ENCODE results near the gene KCNAB2. TPM values are rescaled to one million over a fixed set of nuclear protein-coding genes. Genes with fewer than 3 reads are reported as not detected.

The KCNAB2 gene
- total RNA-seq, 1 experiment from 2014 or later: 11.0 TPM

GRCh38 chr1:6068932-6069331 is 23.2 kb downstream of the KCNAB2 start:
- H3K9me3 ChIP-seq: no peaks in the 10 kb centered on the region
- POLR2A ChIA-PET: no interaction called here
- no peak for DNase-seq
- BruUV-seq (replicated peaks): no TSS peak
- no peak overlapping the region for H3K27ac Mint-ChIP-seq (ENCODE audit: unreplicated experiment)
- TF ChIP-seq, protein P1, sequence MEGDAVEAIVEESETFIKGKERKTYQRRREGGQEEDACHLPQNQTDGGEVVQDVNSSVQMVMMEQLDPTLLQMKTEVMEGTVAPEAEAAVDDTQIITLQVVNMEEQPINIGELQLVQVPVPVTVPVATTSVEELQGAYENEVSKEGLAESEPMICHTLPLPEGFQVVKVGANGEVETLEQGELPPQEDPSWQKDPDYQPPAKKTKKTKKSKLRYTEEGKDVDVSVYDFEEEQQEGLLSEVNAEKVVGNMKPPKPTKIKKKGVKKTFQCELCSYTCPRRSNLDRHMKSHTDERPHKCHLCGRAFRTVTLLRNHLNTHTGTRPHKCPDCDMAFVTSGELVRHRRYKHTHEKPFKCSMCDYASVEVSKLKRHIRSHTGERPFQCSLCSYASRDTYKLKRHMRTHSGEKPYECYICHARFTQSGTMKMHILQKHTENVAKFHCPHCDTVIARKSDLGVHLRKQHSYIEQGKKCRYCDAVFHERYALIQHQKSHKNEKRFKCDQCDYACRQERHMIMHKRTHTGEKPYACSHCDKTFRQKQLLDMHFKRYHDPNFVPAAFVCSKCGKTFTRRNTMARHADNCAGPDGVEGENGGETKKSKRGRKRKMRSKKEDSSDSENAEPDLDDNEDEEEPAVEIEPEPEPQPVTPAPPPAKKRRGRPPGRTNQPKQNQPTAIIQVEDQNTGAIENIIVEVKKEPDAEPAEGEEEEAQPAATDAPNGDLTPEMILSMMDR (IDR thresholded peaks at IDR 0.05; ENCODE audit: insufficient read depth in 1 of 2, low read depth in 1 of 2, low read length in 1 of 2, severe bottlenecking in 1 of 2, unreplicated experiment in 1 of 2): no peak
- intact Hi-C loops (cut with micrococcal nuclease; ENCODE audit: unreplicated experiment): no loop called here
- H3K36me3 Mint-ChIP-seq (ENCODE audit: insufficient read depth, unreplicated experiment): no peaks in the 10 kb centered on the region
- H3K27me3 Mint-ChIP-seq (ENCODE audit: insufficient read depth, unreplicated experiment): no peaks in the 10 kb centered on the region
- no peaks in the 10 kb centered on the region for H3K4me1 ChIP-seq
- H3K36me3 ChIP-seq (ENCODE audit: control insufficient read depth, insufficient read depth, low read length): no peaks in the 10 kb centered on the region
- no peaks in the 10 kb centered on the region for H3K27me3 ChIP-seq (replicated peaks; ENCODE audit: control insufficient read depth, insufficient read depth, low read length)
- H3K9me3 Mint-ChIP-seq (ENCODE audit: unreplicated experiment): no peaks in the 10 kb centered on the region
- CTCF ChIA-PET: no interaction called here
- H3K4me3 ChIP-seq (ENCODE audit: low read depth, low read length): no peak overlapping the region
- no peak overlapping the region for H3K4me3 Mint-ChIP-seq (ENCODE audit: unreplicated experiment)
- H3K4me1 Mint-ChIP-seq (ENCODE audit: low read depth, unreplicated experiment): no peaks in the 10 kb centered on the region

DNA sequence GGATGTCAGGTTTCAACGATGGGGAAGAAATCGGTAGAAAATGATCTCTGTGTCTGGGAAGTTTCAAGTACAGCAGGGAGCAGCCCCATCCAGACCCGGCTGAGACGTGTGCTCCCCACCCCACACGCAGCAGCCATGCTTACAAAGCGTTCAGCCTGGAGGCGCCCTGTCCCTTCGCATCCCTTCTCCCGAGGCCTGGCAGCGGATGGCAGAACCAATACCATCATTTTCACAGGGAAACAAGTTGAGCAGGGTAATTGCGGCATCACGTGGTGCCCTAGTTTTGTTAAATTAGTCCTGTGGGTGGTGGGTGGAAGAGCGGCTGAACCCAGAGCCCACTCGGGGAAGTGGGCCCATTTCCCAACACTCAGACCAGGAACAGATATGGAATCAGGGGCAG is 23.9 kb downstream of the KCNAB2 start:
- no peaks in the 10 kb centered on the region for H3K4me1 Mint-ChIP-seq (ENCODE audit: low read depth, unreplicated experiment)
- no peaks in the 10 kb centered on the region for H3K9me3 ChIP-seq
- H3K36me3 ChIP-seq (ENCODE audit: control insufficient read depth, insufficient read depth, low read length): no peaks in the 10 kb centered on the region
- intact Hi-C loops (cut with micrococcal nuclease; ENCODE audit: unreplicated experiment): no loop called here
- ChIA-PET POLR2A (no interaction called here), CTCF (no interaction called here)
- H3K27me3 ChIP-seq (replicated peaks; ENCODE audit: control insufficient read depth, insufficient read depth, low read length): no peaks in the 10 kb centered on the region
- H3K4me3 ChIP-seq (ENCODE audit: low read depth, low read length): no peak overlapping the region
- H3K9me3 Mint-ChIP-seq (ENCODE audit: unreplicated experiment): no peaks in the 10 kb centered on the region
- no peak overlapping the region for H3K4me3 Mint-ChIP-seq (ENCODE audit: unreplicated experiment)
- DNase-seq: no peak
- no TSS peak for BruUV-seq (replicated peaks)
- H3K36me3 Mint-ChIP-seq (ENCODE audit: insufficient read depth, unreplicated experiment): no peaks in the 10 kb centered on the region
- TF ChIP-seq, protein P1 (IDR thresholded peaks at IDR 0.05; ENCODE audit: insufficient read depth in 1 of 2, low read depth in 1 of 2, low read length in 1 of 2, severe bottlenecking in 1 of 2, unreplicated experiment in 1 of 2): no peak
- H3K4me1 ChIP-seq: no peaks in the 10 kb centered on the region
- no peaks in the 10 kb centered on the region for H3K27me3 Mint-ChIP-seq (ENCODE audit: insufficient read depth, unreplicated experiment)
- no peak overlapping the region for H3K27ac Mint-ChIP-seq (ENCODE audit: unreplicated experiment)

DNA sequence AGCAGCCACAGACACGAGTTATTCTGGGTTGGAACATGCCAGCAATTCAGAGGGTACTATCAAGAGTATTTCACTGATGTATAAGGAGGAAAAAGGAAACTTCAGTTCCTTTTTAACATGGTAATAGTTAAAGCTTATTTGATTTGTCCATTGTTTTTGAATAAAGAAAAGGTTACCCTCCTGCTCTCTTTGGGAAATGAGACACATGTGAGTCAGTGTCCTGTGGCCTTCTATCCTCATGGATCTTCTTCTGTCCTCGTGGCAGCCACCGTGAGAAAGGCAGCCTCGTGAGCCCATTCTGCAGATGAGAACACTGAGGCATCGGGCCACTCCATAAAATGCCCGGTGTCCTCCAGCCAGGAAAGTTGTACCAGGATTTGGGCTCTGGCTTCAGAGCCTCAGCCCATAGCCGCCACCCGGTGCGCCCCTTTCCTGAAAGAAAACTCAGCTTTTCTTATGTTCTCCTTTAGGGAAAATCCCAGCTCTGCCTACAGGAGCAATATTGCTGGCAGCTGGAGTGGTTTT is 24.8 kb downstream of the KCNAB2 start:
- no peak overlapping the region for H3K27ac Mint-ChIP-seq (ENCODE audit: unreplicated experiment)
- no peaks in the 10 kb centered on the region for H3K36me3 Mint-ChIP-seq (ENCODE audit: insufficient read depth, unreplicated experiment)
- BruUV-seq (replicated peaks): no TSS peak
- CTCF ChIA-PET: no interaction called here
- no peaks in the 10 kb centered on the region for H3K9me3 Mint-ChIP-seq (ENCODE audit: unreplicated experiment)
- no peak overlapping the region for H3K4me3 ChIP-seq (ENCODE audit: low read depth, low read length)
- H3K9me3 ChIP-seq: no peaks in the 10 kb centered on the region
- no peaks in the 10 kb centered on the region for H3K4me1 Mint-ChIP-seq (ENCODE audit: low read depth, unreplicated experiment)
- H3K27me3 Mint-ChIP-seq (ENCODE audit: insufficient read depth, unreplicated experiment): no peaks in the 10 kb centered on the region
- H3K27me3 ChIP-seq (replicated peaks; ENCODE audit: control insufficient read depth, insufficient read depth, low read length): no peaks in the 10 kb centered on the region
- TF ChIP-seq, protein P1 (IDR thresholded peaks at IDR 0.05; ENCODE audit: insufficient read depth in 1 of 2, low read depth in 1 of 2, low read length in 1 of 2, severe bottlenecking in 1 of 2, unreplicated experiment in 1 of 2): no peak
- POLR2A ChIA-PET: no interaction called here
- intact Hi-C loops (cut with micrococcal nuclease; ENCODE audit: unreplicated experiment): no loop called here
- no peaks in the 10 kb centered on the region for H3K4me1 ChIP-seq
- H3K4me3 Mint-ChIP-seq (ENCODE audit: unreplicated experiment): no peak overlapping the region
- DNase-seq: no peak
- H3K36me3 ChIP-seq (ENCODE audit: control insufficient read depth, insufficient read depth, low read length): no peaks in the 10 kb centered on the region
